Suprapubic skin (tissue), 4 donors: ENCODE results near the gene MRRF. TPM values are rescaled to one million over a fixed set of nuclear protein-coding genes. Genes with fewer than 3 reads are reported as not detected.

Experiments used
- DNase-seq, 2 donors: peaks; one replicate each; pipeline ENCODE4 v3.0.0-alpha.2; 2019; ENCODE audit warnings: low spot score in 2 of 2
- H3K27ac ChIP-seq: fragments of 200-600 bp; sonication (generic); one replicate; pipeline ENCODE4 v1.5.1; 2019
- H3K27me3 ChIP-seq: fragments of 200-600 bp; sonication (generic); one replicate; pipeline ENCODE4 v1.5.1; 2019
- H3K36me3 ChIP-seq: fragments of 200-600 bp; sonication (generic); one replicate; pipeline ENCODE4 v1.5.1; 2019
- H3K4me1 ChIP-seq: fragments of 200-600 bp; sonication (generic); one replicate; pipeline ENCODE4 v1.5.1; 2019
- H3K4me3 ChIP-seq: fragments of 200-600 bp; sonication (generic); one replicate; pipeline ENCODE4 v1.5.1; 2019; ENCODE audit warnings: mild to moderate bottlenecking
- H3K9me3 ChIP-seq: fragments of 200-600 bp; sonication (generic); one replicate; pipeline ENCODE4 v1.5.1; 2019
- CTCF ChIP-seq, 2 donors: fragments of 200-600 bp in 1 of 2; fragments of 450-650 bp in 1 of 2; sonication (generic) in 1 of 2; IDR thresholded peaks; one replicate each; pipeline ENCODE4 v1.5.1; 2016 to 2019; ENCODE audit warnings: antibody characterized with exemption in 2 of 2, mild to moderate bottlenecking in 1 of 2, moderate library complexity in 1 of 2
- EP300 ChIP-seq: sonication (generic); formaldehyde crosslinking; IDR thresholded peaks from one replicate; pipeline ENCODE4 v1.6.1; 2017; ENCODE audit warnings: antibody characterized with exemption
- POLR2A ChIP-seq, 2 donors: fragments of 450-650 bp; IDR thresholded peaks; one replicate each; pipeline ENCODE4 v1.6.1; 2017; ENCODE audit warnings: antibody characterized with exemption in 2 of 2, mild to moderate bottlenecking in 2 of 2, moderate library complexity in 2 of 2
- POLR2AphosphoS5 ChIP-seq, 3 donors: sonication (generic); formaldehyde crosslinking; IDR thresholded peaks; one replicate each; pipeline ENCODE4 v1.6.1; 2017; ENCODE audit warnings: antibody characterized with exemption in 3 of 3
- WGBS: methylation state at CpG from one replicate; pipeline ENCODE4 v1.1.5; 2018; 5-methylcytosine and 5-hydroxymethylcytosine counted together
- total RNA-seq, 4 donors: library from RNA; depleted of rRNA; stranded (reverse); fragments of >200 nt; gene quantifications; one replicate each; pipeline ENCODE4 v1.1.0, GENCODE V29; 2016

Gene MRRF
- total RNA-seq, 4 donors from 2014 or later: 41.3 to 75.2 (median 44.2) TPM

GRCh38 chr9:122252796-122253195, 11.9 kb upstream of the MRRF start:
- TF ChIP-seq EP300: no peak
- TF ChIP-seq POLR2A (IDR thresholded peaks at IDR 0.05): no peak
- TF ChIP-seq POLR2AphosphoS5 (IDR thresholded peaks at IDR 0.05): no peak
- no peak for TF ChIP-seq CTCF (IDR thresholded peaks at IDR 0.05)
- 64% methylated on average over 5 of the region's 5 CpGs for WGBS
- H3K36me3 ChIP-seq: peaks cover 42% of the 10 kb centered on the region
- no peak overlapping the region for H3K4me3 ChIP-seq
- no peak overlapping the region for H3K27ac ChIP-seq
- DNase-seq: no peak
- H3K4me1 ChIP-seq: peaks cover 4% of the 10 kb centered on the region
- H3K27me3 ChIP-seq: no peaks in the 10 kb centered on the region
- H3K9me3 ChIP-seq: no peaks in the 10 kb centered on the region

- peaks cover 40% of the 10 kb centered on the region for H3K36me3 ChIP-seq
- DNase-seq: no peak
- WGBS: 81% methylated on average over 3 of the region's 3 CpGs
- TF ChIP-seq POLR2AphosphoS5 (IDR thresholded peaks at IDR 0.05) (no peak), POLR2A (IDR thresholded peaks at IDR 0.05) (no peak), EP300 (no peak), CTCF (IDR thresholded peaks at IDR 0.05) (no peak)
- H3K4me3 ChIP-seq: no peak overlapping the region
- H3K27me3 ChIP-seq: no peaks in the 10 kb centered on the region
- H3K27ac ChIP-seq: no peak overlapping the region
- no peaks in the 10 kb centered on the region for H3K9me3 ChIP-seq
- H3K4me1 ChIP-seq: no peaks in the 10 kb centered on the region
Observed at GRCh38 chr9:122254761-122255160, 9.9 kb upstream of the MRRF start.

GRCh38 chr9:122256206-122256605, 8.5 kb upstream of the MRRF start:
- Histone ChIP-seq H3K36me3 (peaks cover 43% of the 10 kb centered on the region), H3K9me3 (no peaks in the 10 kb centered on the region), H3K4me1 (no peaks in the 10 kb centered on the region), H3K27ac (no peak overlapping the region), H3K4me3 (no peak overlapping the region), H3K27me3 (no peaks in the 10 kb centered on the region)
- TF ChIP-seq EP300: no peak
- no peak for TF ChIP-seq POLR2AphosphoS5 (IDR thresholded peaks at IDR 0.05)
- no peak for TF ChIP-seq CTCF (IDR thresholded peaks at IDR 0.05)
- no peak for TF ChIP-seq POLR2A (IDR thresholded peaks at IDR 0.05)
- WGBS: 92% methylated on average over 5 of the region's 5 CpGs
- DNase-seq: no peak

GRCh38 chr9:122258886-122259415, 5.7 kb upstream of the MRRF start:
- H3K4me1 ChIP-seq: peaks cover 27% of the 10 kb centered on the region
- H3K27me3 ChIP-seq: no peaks in the 10 kb centered on the region
- no peak overlapping the region for H3K27ac ChIP-seq
- H3K36me3 ChIP-seq: peaks cover 26% of the 10 kb centered on the region
- DNase-seq: no peak
- 78% methylated on average over 2 of the region's 2 CpGs for WGBS
- no peak overlapping the region for H3K4me3 ChIP-seq
- H3K9me3 ChIP-seq: no peaks in the 10 kb centered on the region
- no peak for TF ChIP-seq POLR2AphosphoS5 (IDR thresholded peaks at IDR 0.05)
- no peak for TF ChIP-seq EP300
- no peak for TF ChIP-seq CTCF (IDR thresholded peaks at IDR 0.05)
- no peak for TF ChIP-seq POLR2A (IDR thresholded peaks at IDR 0.05)

- H3K27ac ChIP-seq: no peak overlapping the region
- no peaks in the 10 kb centered on the region for H3K9me3 ChIP-seq
- DNase-seq: peak; percentile 77 to 80
- WGBS: 67% methylated on average over 1 of the region's 1 CpG
- H3K27me3 ChIP-seq: no peaks in the 10 kb centered on the region
- no peak overlapping the region for H3K4me3 ChIP-seq
- TF ChIP-seq CTCF (IDR thresholded peaks at IDR 0.05) (no peak), POLR2A (IDR thresholded peaks at IDR 0.05) (no peak), POLR2AphosphoS5 (IDR thresholded peaks at IDR 0.05) (no peak)
- peaks cover 21% of the 10 kb centered on the region for H3K36me3 ChIP-seq
- peaks cover 39% of the 10 kb centered on the region for H3K4me1 ChIP-seq
Observed at GRCh38 chr9:122261469-122261881, 3.2 kb upstream of the MRRF start.
